Esophagus squamous epithelium (tissue), 5 donors: ENCODE results near the gene BHLHA15. TPM values are rescaled to one million over a fixed set of nuclear protein-coding genes. Genes with fewer than 3 reads are reported as not detected.

Source experiments
- DNase-seq: peaks from one replicate; lab custom pipeline; 2025; lab: John Stamatoyannopoulos, UW
- H3K27ac ChIP-seq, 4 donors: fragments of 200-600 bp; sonication (generic); one replicate each; pipeline ENCODE4 v1.5.1; 2016 to 2019; ENCODE audit warnings: mild to moderate bottlenecking in 1 of 4
- H3K27me3 ChIP-seq, 4 donors: fragments of 200-600 bp; sonication (generic); 1 replicate in 3 of 4; 2 replicates in 1 of 4; pipeline versions ENCODE4 v1.5.1 to v1.6.0; 2017 to 2021; ENCODE audit warnings: antibody characterized with exemption in 1 of 4
- H3K36me3 ChIP-seq, 3 donors: fragments of 200-600 bp; sonication (generic); one replicate each; pipeline ENCODE4 v1.5.1; 2016 to 2019
- H3K4me1 ChIP-seq, 3 donors: fragments of 200-600 bp; sonication (generic); one replicate each; pipeline ENCODE4 v1.5.1; 2017 to 2019
- H3K4me3 ChIP-seq, 4 donors: fragments of 200-600 bp; sonication (generic); 1 replicate in 3 of 4; 2 replicates in 1 of 4; pipeline ENCODE4 v1.5.1; 2016 to 2019; ENCODE audit warnings: mild to moderate bottlenecking in 2 of 4, moderate library complexity in 1 of 4
- H3K9me3 ChIP-seq, 3 donors: fragments of 200-600 bp; sonication (generic); one replicate each; pipeline ENCODE4 v1.5.1; 2016 to 2019
- CTCF ChIP-seq, 6 experiments: fragments of 450-650 bp in 4 of 6; fragments of 200-600 bp in 2 of 6; sonication (generic) in 2 of 6; IDR thresholded peaks; one replicate each; pipeline ENCODE4 v1.5.1; 2016 to 2019; ENCODE audit warnings: antibody characterized with exemption in 6 of 6, mild to moderate bottlenecking in 4 of 6, moderate library complexity in 4 of 6
- POLR2A ChIP-seq, 4 donors: fragments of 450-650 bp; IDR thresholded peaks; one replicate each; pipeline ENCODE4 v1.6.1; 2017; ENCODE audit warnings: antibody characterized with exemption in 4 of 4, mild to moderate bottlenecking in 4 of 4, moderate library complexity in 3 of 4
- WGBS, 2 donors: methylation state at CpG; one replicate each; pipeline ENCODE4 v1.1.5; 2018; 5-methylcytosine and 5-hydroxymethylcytosine counted together
- intact Hi-C: fragments of 100-400 bp; cut with DNase I; formaldehyde crosslinking; loops from one replicate; pipeline ENCODE4 v1.15.0; 2022
- total RNA-seq, 4 donors: library from RNA; depleted of rRNA; stranded (reverse); fragments of >200 nt; gene quantifications; one replicate each; pipeline ENCODE4 v1.1.0, GENCODE V29; 2016
- donor health status: DM: yes; HTN: yes; CAD: no.

BHLHA15 gene
- total RNA-seq: 1 to 10 TPM in 3 of 4 donors, under 1 TPM in 1; 0.82 to 8.0 (median 2.3) TPM

GRCh38 chr7:98211221-98211675 lies at the start of gene BHLHA15:
BHLHA15 (plus strand) TSS chr7:98211439; CDS start chr7:98212310, 871 bp downstream.
- Histone ChIP-seq H3K4me1 (peaks cover 8 to 15% (median 11%) of the 10 kb centered on the region in 3 donors), H3K27ac (peak within 1 kb of the TSS in 1 of 4 donors; percentile 65), H3K27me3 (peaks cover 0 to 18% (median 0%) of the 10 kb centered on the region in 4 donors), H3K4me3 (peak within 1 kb of the TSS; percentile 27 to 65 (median 38)), H3K9me3 (no peaks in the 10 kb centered on the region), H3K36me3 (peaks cover 0 to 37% (median 0%) of the 10 kb centered on the region in 3 donors)
- WGBS, 2 donors: no CpG with 5 or more reads among the region's 45 CpGs
- intact Hi-C loops: no loop called here
- TF ChIP-seq CTCF (IDR thresholded peaks at IDR 0.05) (no peak), POLR2A (IDR thresholded peaks at IDR 0.05) (no peak)
- no peak for DNase-seq

GRCh38 chr7:98162758-98163157 lies 48.5 kb upstream of the BHLHA15 start:
- WGBS, 2 donors: 33 to 41% methylated on average over 3 of the region's 3 CpGs
- peaks cover 0 to 8% (median 0%) of the 10 kb centered on the region in 3 donors for H3K4me1 ChIP-seq
- H3K4me3 ChIP-seq: no peak overlapping the region
- intact Hi-C loops: no loop called here
- H3K27me3 ChIP-seq: no peaks in the 10 kb centered on the region
- no peaks in the 10 kb centered on the region for H3K9me3 ChIP-seq
- no peak for DNase-seq
- H3K36me3 ChIP-seq: peaks cover 0 to 38% (median 0%) of the 10 kb centered on the region in 3 donors
- H3K27ac ChIP-seq: no peak overlapping the region
- TF ChIP-seq POLR2A (IDR thresholded peaks at IDR 0.05) (no peak), CTCF (IDR thresholded peaks at IDR 0.05) (no peak)

- Histone ChIP-seq H3K27me3 (no peaks in the 10 kb centered on the region), H3K36me3 (peaks cover 0 to 34% (median 0%) of the 10 kb centered on the region in 3 donors), H3K4me1 (peaks cover 0 to 8% (median 0%) of the 10 kb centered on the region in 3 donors), H3K4me3 (no peak overlapping the region), H3K27ac (no peak overlapping the region), H3K9me3 (no peaks in the 10 kb centered on the region)
- no peak for DNase-seq
- TF ChIP-seq CTCF (IDR thresholded peaks at IDR 0.05): no peak
- TF ChIP-seq POLR2A (IDR thresholded peaks at IDR 0.05): no peak
- 63 to 72% methylated on average over 3 to 6 of the region's 7 CpGs for WGBS, 2 donors
- intact Hi-C loops: no loop called here
Observed at GRCh38 chr7:98163269-98163668, 48.0 kb upstream of the BHLHA15 start.

GRCh38 chr7:98163704-98164494 lies 47.3 kb upstream of the BHLHA15 start:
- DNase-seq: no peak
- TF ChIP-seq CTCF (IDR thresholded peaks at IDR 0.05) (no peak), POLR2A (IDR thresholded peaks at IDR 0.05) (no peak)
- no peaks in the 10 kb centered on the region for H3K27me3 ChIP-seq
- H3K4me1 ChIP-seq: peaks cover 0 to 8% (median 0%) of the 10 kb centered on the region in 3 donors
- intact Hi-C loops: no loop called here
- H3K27ac ChIP-seq: no peak overlapping the region
- H3K36me3 ChIP-seq: peaks cover 0 to 30% (median 0%) of the 10 kb centered on the region in 3 donors
- WGBS, 2 donors: 56 to 57% methylated on average over 13 to 16 of the region's 16 CpGs
- H3K4me3 ChIP-seq: no peak overlapping the region
- H3K9me3 ChIP-seq: no peaks in the 10 kb centered on the region
